ENCODE results near the gene THADA.
"Not testable (repeated sequence)": the region's sequence is repeated elsewhere in the genome, so short reads cannot be mapped to it uniquely, and the experiment has no call there.

The THADA gene

GRCh38 chr2:43595603-43596412, at the start of gene THADA:
Gene THADA (minus strand): TSS chr2:43596038. CDS start chr2:43592392, 3,646 bp downstream.
- peak within 1 kb of the TSS; percentile 91 for H3K9ac ChIP-seq (ENCODE audit: low read length)
- no peaks in the 10 kb centered on the region for H3K9me3 ChIP-seq (ENCODE audit: control insufficient read depth, low read length)
- peaks cover 7% of the 10 kb centered on the region for H3K4me1 ChIP-seq (ENCODE audit: control insufficient read depth, insufficient read depth, low read length)
- H3K4me3 ChIP-seq (ENCODE audit: low read length) = peak within 1 kb of the TSS; percentile 88
- no peaks in the 10 kb centered on the region for H3K36me3 ChIP-seq (ENCODE audit: control insufficient read depth, insufficient read depth, low read length)
- no peaks in the 10 kb centered on the region for H3K27me3 ChIP-seq (ENCODE audit: control insufficient read depth, insufficient read depth, low read length)

- no peaks in the 10 kb centered on the region for H3K27me3 ChIP-seq (ENCODE audit: control insufficient read depth, insufficient read depth, low read length)
- no peaks in the 10 kb centered on the region for H3K9me3 ChIP-seq (ENCODE audit: control insufficient read depth, low read length)
- H3K4me3 ChIP-seq (ENCODE audit: low read length) = no peak overlapping the region
- no peaks in the 10 kb centered on the region for H3K36me3 ChIP-seq (ENCODE audit: control insufficient read depth, insufficient read depth, low read length)
- no peaks in the 10 kb centered on the region for H3K4me1 ChIP-seq (ENCODE audit: control insufficient read depth, insufficient read depth, low read length)
- H3K9ac ChIP-seq (ENCODE audit: low read length) = no peak overlapping the region
These were observed 47.8 kb upstream of the THADA start for GRCh38 chr2:43643680-43644079.

- peaks cover 7% of the 10 kb centered on the region for H3K27me3 ChIP-seq (ENCODE audit: control insufficient read depth, insufficient read depth, low read length)
- H3K9me3 ChIP-seq (ENCODE audit: control insufficient read depth, low read length) = no peaks in the 10 kb centered on the region
- H3K4me1 ChIP-seq (ENCODE audit: control insufficient read depth, insufficient read depth, low read length) = no peaks in the 10 kb centered on the region
- H3K9ac ChIP-seq (ENCODE audit: low read length) = no peak overlapping the region
- H3K4me3 ChIP-seq (ENCODE audit: low read length) = no peak overlapping the region
- H3K36me3 ChIP-seq (ENCODE audit: control insufficient read depth, insufficient read depth, low read length) = no peaks in the 10 kb centered on the region
These were observed 46.5 kb upstream of the THADA start for GRCh38 chr2:43642363-43642762.

GRCh38 chr2:43637030-43637803, 41.4 kb upstream of the THADA start, which contains the start of gene PLEKHH2:
Gene PLEKHH2 (plus strand): TSS chr2:43637260. CDS start chr2:43644674, 7,414 bp downstream.
- H3K9me3 ChIP-seq (ENCODE audit: control insufficient read depth, low read length) = no peaks in the 10 kb centered on the region
- peaks cover 7% of the 10 kb centered on the region for H3K4me1 ChIP-seq (ENCODE audit: control insufficient read depth, insufficient read depth, low read length)
- peaks cover 7% of the 10 kb centered on the region for H3K27me3 ChIP-seq (ENCODE audit: control insufficient read depth, insufficient read depth, low read length)
- H3K4me3 ChIP-seq (ENCODE audit: low read length) = peak within 1 kb of the TSS; percentile 32
- H3K36me3 ChIP-seq (ENCODE audit: control insufficient read depth, insufficient read depth, low read length) = no peaks in the 10 kb centered on the region
- H3K9ac ChIP-seq (ENCODE audit: low read length) = peak within 1 kb of the TSS; percentile 61

- no peaks in the 10 kb centered on the region for H3K9me3 ChIP-seq (ENCODE audit: control insufficient read depth, low read length)
- peak overlapping the region; percentile 32 for H3K4me3 ChIP-seq (ENCODE audit: low read length)
- H3K9ac ChIP-seq (ENCODE audit: low read length) = peak overlapping the region; percentile 23
- H3K27me3 ChIP-seq (ENCODE audit: control insufficient read depth, insufficient read depth, low read length) = peaks cover 7% of the 10 kb centered on the region
- no peaks in the 10 kb centered on the region for H3K36me3 ChIP-seq (ENCODE audit: control insufficient read depth, insufficient read depth, low read length)
- H3K4me1 ChIP-seq (ENCODE audit: control insufficient read depth, insufficient read depth, low read length) = peaks cover 7% of the 10 kb centered on the region
These were observed 40.8 kb upstream of the THADA start for GRCh38 chr2:43636621-43637020.

GRCh38 chr2:43636153-43636552, 40.3 kb upstream of the THADA start:
- not testable (repeated sequence) for H3K36me3 ChIP-seq (ENCODE audit: control insufficient read depth, insufficient read depth, low read length); H3K9ac ChIP-seq (ENCODE audit: low read length); H3K4me3 ChIP-seq (ENCODE audit: low read length); H3K4me1 ChIP-seq (ENCODE audit: control insufficient read depth, insufficient read depth, low read length); H3K27me3 ChIP-seq (ENCODE audit: control insufficient read depth, insufficient read depth, low read length); H3K9me3 ChIP-seq (ENCODE audit: control insufficient read depth, low read length)

GRCh38 chr2:43634604-43635306, 38.9 kb upstream of the THADA start:
- H3K9me3 ChIP-seq (ENCODE audit: control insufficient read depth, low read length) = no peaks in the 10 kb centered on the region
- H3K4me1 ChIP-seq (ENCODE audit: control insufficient read depth, insufficient read depth, low read length) = peaks cover 7% of the 10 kb centered on the region
- H3K36me3 ChIP-seq (ENCODE audit: control insufficient read depth, insufficient read depth, low read length) = no peaks in the 10 kb centered on the region
- peaks cover 7% of the 10 kb centered on the region for H3K27me3 ChIP-seq (ENCODE audit: control insufficient read depth, insufficient read depth, low read length)
- no peak overlapping the region for H3K4me3 ChIP-seq (ENCODE audit: low read length)
- no peak overlapping the region for H3K9ac ChIP-seq (ENCODE audit: low read length)

GRCh38 chr2:43631618-43632317, 35.9 kb upstream of the THADA start:
- Histone ChIP-seq H3K9me3 (ENCODE audit: control insufficient read depth, low read length) (no peaks in the 10 kb centered on the region), H3K36me3 (ENCODE audit: control insufficient read depth, insufficient read depth, low read length) (no peaks in the 10 kb centered on the region), H3K27me3 (ENCODE audit: control insufficient read depth, insufficient read depth, low read length) (no peaks in the 10 kb centered on the region), H3K4me3 (ENCODE audit: low read length) (no peak overlapping the region), H3K4me1 (ENCODE audit: control insufficient read depth, insufficient read depth, low read length) (peaks cover 6% of the 10 kb centered on the region), H3K9ac (ENCODE audit: low read length) (no peak overlapping the region)

GRCh38 chr2:43622931-43623451, 27.2 kb upstream of the THADA start:
- no peak overlapping the region for H3K4me3 ChIP-seq (ENCODE audit: low read length)
- H3K9ac ChIP-seq (ENCODE audit: low read length) = no peak overlapping the region
- H3K36me3 ChIP-seq (ENCODE audit: control insufficient read depth, insufficient read depth, low read length) = no peaks in the 10 kb centered on the region

GRCh38 chr2:43619511-43619910, 23.7 kb upstream of the THADA start:
- Histone ChIP-seq H3K9me3 (ENCODE audit: control insufficient read depth, low read length) (no peaks in the 10 kb centered on the region), H3K4me3 (ENCODE audit: low read length) (no peak overlapping the region), H3K36me3 (ENCODE audit: control insufficient read depth, insufficient read depth, low read length) (no peaks in the 10 kb centered on the region), H3K27me3 (ENCODE audit: control insufficient read depth, insufficient read depth, low read length) (no peaks in the 10 kb centered on the region), H3K4me1 (ENCODE audit: control insufficient read depth, insufficient read depth, low read length) (no peaks in the 10 kb centered on the region), H3K9ac (ENCODE audit: low read length) (no peak overlapping the region)

More at GRCh38 chr2:43622931-43623451, 27.2 kb upstream of the THADA start:
- Histone ChIP-seq H3K27me3 (ENCODE audit: control insufficient read depth, insufficient read depth, low read length) (no peaks in the 10 kb centered on the region), H3K4me1 (ENCODE audit: control insufficient read depth, insufficient read depth, low read length) (no peaks in the 10 kb centered on the region), H3K9me3 (ENCODE audit: control insufficient read depth, low read length) (no peaks in the 10 kb centered on the region)

- no peaks in the 10 kb centered on the region for H3K4me1 ChIP-seq (ENCODE audit: control insufficient read depth, insufficient read depth, low read length)
- no peak overlapping the region for H3K4me3 ChIP-seq (ENCODE audit: low read length)
- H3K36me3 ChIP-seq (ENCODE audit: control insufficient read depth, insufficient read depth, low read length) = no peaks in the 10 kb centered on the region
- H3K9ac ChIP-seq (ENCODE audit: low read length) = no peak overlapping the region
- H3K9me3 ChIP-seq (ENCODE audit: control insufficient read depth, low read length) = no peaks in the 10 kb centered on the region
- no peaks in the 10 kb centered on the region for H3K27me3 ChIP-seq (ENCODE audit: control insufficient read depth, insufficient read depth, low read length)
These were observed 21.3 kb upstream of the THADA start for GRCh38 chr2:43616967-43617680.
